Measurements from ENCODE around the gene ST7.

The ST7 gene

DNA sequence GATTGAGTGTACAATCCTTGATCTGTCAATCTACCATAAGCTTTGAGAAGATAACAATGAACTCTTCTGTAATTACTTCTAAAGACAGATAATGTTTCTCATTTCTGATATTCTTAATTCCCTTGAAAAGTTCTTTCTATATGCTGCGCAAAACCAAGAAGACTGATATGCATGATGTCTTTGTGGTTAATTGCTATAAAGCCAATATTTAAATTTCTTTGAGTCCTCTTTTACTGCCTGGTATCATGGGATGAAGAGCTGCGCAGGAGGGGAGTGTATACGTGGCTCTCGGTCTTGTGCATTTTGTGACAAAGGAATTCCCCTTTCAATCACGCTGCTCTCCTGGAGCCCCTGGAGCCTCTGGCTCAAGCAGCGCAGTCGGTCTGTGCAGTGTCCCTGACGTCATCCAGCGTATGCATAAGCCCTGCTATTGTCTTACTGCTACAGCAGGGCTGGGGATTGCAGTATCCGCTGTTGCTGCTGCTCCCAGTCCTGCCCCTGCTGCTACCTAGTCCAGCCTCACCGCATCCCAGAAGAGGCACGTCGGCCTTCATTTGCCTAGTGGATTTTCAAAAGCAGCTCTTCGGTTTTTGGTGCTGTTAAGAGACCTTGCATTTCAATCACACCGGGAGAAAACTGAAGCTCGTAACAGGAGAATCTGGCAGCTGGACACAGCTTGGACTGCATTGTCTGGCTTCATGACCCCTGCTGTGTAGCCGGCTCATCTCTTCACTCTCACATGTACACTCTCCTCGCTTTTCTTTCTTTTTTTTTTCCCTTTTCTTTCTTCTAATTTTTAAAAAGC lies 66.7 kb downstream of the ST7 start:
- no peak for DNase-seq (ENCODE audit: low read depth, low spot score)
- peak overlapping the region; percentile 47 for H3K4me3 ChIP-seq (ENCODE audit: low read depth, low read length)
- CTCF ChIA-PET, result interaction anchor here (0.7 to 2.1 kb wide), 5 partner anchors 8 to 35 kb away, joined by 3 to 6 read pairs (median 3); no protein-coding TSS in a partner anchor
- TF ChIP-seq, protein P1, sequence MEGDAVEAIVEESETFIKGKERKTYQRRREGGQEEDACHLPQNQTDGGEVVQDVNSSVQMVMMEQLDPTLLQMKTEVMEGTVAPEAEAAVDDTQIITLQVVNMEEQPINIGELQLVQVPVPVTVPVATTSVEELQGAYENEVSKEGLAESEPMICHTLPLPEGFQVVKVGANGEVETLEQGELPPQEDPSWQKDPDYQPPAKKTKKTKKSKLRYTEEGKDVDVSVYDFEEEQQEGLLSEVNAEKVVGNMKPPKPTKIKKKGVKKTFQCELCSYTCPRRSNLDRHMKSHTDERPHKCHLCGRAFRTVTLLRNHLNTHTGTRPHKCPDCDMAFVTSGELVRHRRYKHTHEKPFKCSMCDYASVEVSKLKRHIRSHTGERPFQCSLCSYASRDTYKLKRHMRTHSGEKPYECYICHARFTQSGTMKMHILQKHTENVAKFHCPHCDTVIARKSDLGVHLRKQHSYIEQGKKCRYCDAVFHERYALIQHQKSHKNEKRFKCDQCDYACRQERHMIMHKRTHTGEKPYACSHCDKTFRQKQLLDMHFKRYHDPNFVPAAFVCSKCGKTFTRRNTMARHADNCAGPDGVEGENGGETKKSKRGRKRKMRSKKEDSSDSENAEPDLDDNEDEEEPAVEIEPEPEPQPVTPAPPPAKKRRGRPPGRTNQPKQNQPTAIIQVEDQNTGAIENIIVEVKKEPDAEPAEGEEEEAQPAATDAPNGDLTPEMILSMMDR (IDR thresholded peaks at IDR 0.05; ENCODE audit: insufficient read depth, low read length, missing control alignments), result no peak
- POLR2A ChIA-PET, result no interaction called here

DNA sequence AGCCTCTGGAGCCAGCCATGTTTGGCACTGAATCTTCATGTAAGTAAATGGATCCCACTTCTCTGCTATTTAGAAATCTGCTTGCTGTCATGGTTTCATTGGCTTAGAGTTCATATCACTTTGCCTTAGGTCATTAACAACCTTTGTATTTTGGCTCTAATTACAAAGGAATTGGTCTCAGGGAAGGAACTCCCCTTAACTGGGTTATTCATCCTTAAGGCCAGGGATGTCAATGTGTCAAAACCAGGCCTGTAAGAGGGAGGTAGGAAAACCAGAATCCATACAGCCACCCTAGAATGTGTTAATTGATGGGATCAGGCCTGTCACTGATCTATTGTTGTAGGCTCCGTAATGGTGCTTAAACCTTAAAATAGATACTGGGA lies 67.3 kb downstream of the ST7 start:
- H3K4me3 ChIP-seq (ENCODE audit: low read depth, low read length), result peak overlapping the region; percentile 47

DNA sequence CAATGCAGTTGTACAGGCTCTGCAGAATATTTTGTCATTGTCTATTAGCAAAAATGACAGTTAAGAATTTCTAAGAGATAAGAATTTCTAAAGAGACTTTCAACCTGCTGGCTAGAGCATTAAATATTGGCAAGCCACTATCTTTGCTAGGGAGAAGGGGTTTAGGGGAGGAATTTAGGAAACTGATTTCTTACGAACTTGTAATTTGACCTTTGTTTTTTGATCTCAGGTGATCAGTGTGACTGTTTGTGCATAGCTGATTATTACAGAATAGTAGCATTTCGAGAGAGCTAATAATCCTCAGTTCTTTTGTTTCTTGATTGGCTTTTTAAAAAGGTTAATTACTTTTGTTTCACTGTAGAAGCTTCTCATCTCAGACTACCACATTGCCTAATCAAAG lies 68.1 kb downstream of the ST7 start:
- CTCF ChIA-PET, result interaction anchor here (1.3 kb wide), 1 partner anchor 33 kb away, joined by 3 read pairs; no protein-coding TSS in a partner anchor
- no peak for DNase-seq (ENCODE audit: low read depth, low spot score)
- POLR2A ChIA-PET, result no interaction called here
- TF ChIP-seq, protein P1 (IDR thresholded peaks at IDR 0.05; ENCODE audit: insufficient read depth, low read length, missing control alignments), result no peak
- H3K4me3 ChIP-seq (ENCODE audit: low read depth, low read length), result no peak overlapping the region

More for the DNA sequence above, 67.3 kb downstream of the ST7 start:
- ChIA-PET CTCF (interaction anchor here (1.0 to 2.1 kb wide), 2 partner anchors 32 to 36 kb away, joined by 3 to 6 read pairs; no protein-coding TSS in a partner anchor), POLR2A (no interaction called here)
- no peak for DNase-seq (ENCODE audit: low read depth, low spot score)
- TF ChIP-seq, protein P1 (IDR thresholded peaks at IDR 0.05; ENCODE audit: insufficient read depth, low read length, missing control alignments), result no peak

DNA sequence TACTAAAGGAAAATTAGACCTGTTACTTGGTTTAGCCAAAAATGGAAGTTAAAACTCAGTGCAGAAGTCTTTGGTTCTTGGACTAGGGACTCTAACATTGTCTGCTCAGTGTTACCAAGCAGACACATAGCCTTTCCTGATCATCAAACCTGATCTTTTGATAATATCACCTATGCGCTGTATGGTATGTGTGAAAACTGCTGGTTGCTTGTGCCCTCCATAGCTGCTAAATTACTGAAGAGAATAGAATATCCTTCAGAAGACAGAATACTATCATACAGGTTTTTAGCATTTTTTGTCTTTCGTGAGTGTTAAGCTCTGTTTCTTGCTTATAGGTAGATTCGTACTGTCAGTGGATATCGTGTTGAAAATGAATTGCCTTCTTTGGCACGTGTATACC lies 68.7 kb downstream of the ST7 start:
- no peak overlapping the region for H3K4me3 ChIP-seq (ENCODE audit: low read depth, low read length)
- CTCF ChIA-PET, result interaction anchor here (0.8 to 1.5 kb wide), 4 partner anchors 9 to 105 kb away, joined by 3 to 4 read pairs (median 4); no protein-coding TSS in a partner anchor
- POLR2A ChIA-PET, result no interaction called here
- no peak for DNase-seq (ENCODE audit: low read depth, low spot score)
- TF ChIP-seq, protein P1 (IDR thresholded peaks at IDR 0.05; ENCODE audit: insufficient read depth, low read length, missing control alignments), result no peak

DNA sequence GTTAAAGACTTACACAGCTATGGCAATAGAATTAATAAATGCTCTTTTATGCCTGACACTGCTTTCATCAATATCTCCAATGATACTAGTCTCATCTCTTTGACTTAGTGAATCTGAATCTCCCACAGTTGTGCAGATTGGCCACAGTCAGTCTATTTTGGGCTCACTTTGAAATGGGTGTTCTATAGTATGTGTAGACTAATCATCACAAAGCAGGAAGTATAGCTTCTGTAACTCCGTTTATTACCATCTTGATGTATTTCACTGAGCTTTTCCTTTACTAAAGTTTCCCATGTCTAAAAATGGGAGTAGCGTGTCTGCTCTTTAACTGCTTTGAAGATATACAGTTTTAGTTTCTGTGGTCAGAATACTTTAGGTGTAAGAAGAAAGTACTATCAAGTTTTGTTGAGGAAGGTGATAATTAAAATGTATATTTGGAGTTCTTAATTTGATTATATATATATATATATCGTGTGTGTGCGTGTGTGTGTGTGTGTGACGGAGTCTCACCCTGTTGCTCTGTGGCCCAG lies 70.1 kb downstream of the ST7 start:
- no peak overlapping the region for H3K4me3 ChIP-seq (ENCODE audit: low read depth, low read length)
- no peak for DNase-seq (ENCODE audit: low read depth, low spot score)
- CTCF ChIA-PET, result interaction anchor here (1.0 to 1.5 kb wide), 3 partner anchors 13 to 104 kb away, joined by 3 to 5 read pairs (median 4); no protein-coding TSS in a partner anchor
- POLR2A ChIA-PET, result no interaction called here
- TF ChIP-seq, protein P1 (IDR thresholded peaks at IDR 0.05; ENCODE audit: insufficient read depth, low read length, missing control alignments), result no peak

DNA sequence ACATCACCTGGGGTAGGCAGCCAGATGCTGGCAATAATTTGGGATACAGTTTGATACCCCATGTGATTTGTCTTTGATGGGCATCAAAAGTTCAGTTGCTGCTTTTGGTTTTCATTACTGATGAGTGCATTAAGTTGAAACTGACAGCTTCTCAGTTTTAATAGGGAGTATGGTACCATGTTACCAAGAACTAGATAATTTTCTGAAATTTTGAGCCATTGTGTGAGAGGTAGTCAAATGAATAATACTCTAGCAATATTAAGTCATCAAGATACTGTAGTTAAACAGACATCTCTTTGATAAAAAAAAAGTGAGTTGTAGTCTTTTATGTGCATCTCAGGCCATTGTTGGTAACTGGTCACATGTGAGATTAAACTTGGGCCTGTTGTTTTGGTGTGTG lies 71.5 kb downstream of the ST7 start:
- POLR2A ChIA-PET, result no interaction called here
- DNase-seq (ENCODE audit: low read depth, low spot score), result no peak
- TF ChIP-seq, protein P1 (IDR thresholded peaks at IDR 0.05; ENCODE audit: insufficient read depth, low read length, missing control alignments), result no peak
- CTCF ChIA-PET, result interaction anchor here (0.8 to 1.1 kb wide), 2 partner anchors 36 to 39 kb away, joined by 3 read pairs; no protein-coding TSS in a partner anchor
- no peak overlapping the region for H3K4me3 ChIP-seq (ENCODE audit: low read depth, low read length)
